SK-N-DZ (cell line): ENCODE measurements around the gene HCN3.
"Not testable (repeated sequence)": the region's sequence is repeated elsewhere in the genome, so short reads cannot be mapped to it uniquely, and the experiment has no call there.

ENCODE experiments used
- DNase-seq: peaks from one replicate; pipeline ENCODE4 v3.0.0-alpha.2; 2015; ENCODE audit warnings: low spot score

The HCN3 gene

DNA sequence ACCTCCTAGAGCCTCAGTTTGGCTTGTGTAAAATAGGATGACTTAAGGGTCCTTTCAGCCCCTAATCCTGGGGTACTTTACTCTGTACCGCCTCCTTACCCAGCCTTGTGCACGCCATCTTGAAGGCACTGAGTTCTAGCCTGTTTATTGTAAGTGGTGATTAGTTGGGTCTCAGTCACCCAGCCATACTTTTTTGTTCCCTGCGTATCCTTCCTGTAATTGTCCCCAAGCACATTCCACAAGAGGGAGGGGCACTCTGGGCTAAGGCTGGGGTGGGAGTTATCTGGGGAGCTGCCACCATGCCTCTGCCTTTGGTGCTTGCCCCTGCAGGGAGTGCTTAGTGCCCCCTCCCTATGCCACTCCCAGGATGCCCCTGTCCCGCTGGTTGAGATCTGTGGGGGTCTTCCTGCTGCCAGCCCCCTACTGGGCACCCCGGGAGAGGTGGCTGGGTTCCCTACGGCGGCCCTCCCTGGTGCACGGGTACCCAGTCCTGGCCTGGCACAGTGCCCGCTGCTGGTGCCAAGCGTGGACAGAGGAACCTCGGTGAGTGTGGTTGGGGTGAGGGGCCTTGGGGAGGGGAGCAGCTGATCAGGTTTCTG is 32.3 kb downstream of the HCN3 start:
- no peak for DNase-seq

DNA sequence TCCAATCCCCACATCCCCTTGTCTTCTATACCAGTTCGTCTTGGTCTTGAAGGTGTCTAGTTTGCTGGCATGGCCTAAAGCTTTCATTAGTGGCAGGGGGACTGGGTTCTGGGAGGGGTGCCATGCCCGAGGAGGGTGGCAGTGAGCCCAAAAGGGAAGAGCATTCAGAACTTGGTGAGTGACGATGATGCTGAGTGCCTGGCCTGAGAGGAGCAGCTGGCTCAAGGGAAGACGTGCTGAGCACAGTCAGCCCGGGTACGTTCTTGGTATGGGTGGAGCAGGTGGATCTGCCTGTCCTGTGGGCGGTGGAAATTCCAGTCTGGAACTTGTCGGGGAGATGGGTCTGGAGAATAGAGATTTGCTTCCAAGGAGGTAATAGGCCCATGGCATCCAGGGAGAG is 36.0 kb downstream of the HCN3 start:
- no peak for DNase-seq

DNA sequence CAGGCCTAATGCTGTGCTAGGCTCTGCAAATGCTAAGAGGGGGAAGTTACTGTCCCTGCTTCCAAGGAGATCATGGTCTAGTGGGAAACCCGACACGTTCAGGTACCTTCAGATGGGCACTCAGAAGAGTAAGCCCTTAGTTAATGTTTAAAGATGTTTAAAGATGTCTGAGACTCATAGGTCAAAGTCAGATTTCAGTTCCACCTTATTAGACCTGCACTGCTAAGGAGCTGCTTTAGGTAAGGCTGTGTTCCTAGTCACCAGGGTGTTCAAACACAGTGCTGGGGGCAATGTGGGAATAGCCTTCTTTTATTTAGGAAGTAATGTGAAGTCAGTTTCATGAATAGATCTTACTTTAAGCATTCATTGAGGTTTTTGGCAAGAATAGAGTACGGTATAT is 39.7 kb downstream of the HCN3 start:
- DNase-seq, result no peak

DNA sequence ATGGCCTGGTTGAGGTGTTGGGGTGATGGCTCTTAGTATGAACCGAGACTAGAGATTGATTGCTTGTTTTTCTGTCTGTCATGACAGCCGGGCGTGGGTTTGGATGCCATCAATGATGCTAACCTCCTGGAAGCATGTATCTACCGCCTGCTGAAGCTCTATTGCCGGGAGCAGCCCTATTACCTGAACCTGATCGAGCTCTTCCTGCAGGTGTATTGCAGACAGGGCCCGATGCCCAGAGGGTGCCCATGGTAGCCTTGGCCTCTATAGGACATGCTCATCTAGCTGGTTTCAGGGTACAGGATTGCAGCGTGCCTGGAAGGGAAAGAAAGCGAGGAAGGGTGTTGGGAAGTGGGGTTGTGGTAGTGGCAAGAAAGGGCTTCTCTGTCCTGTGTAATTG is 40.8 kb downstream of the HCN3 start:
- DNase-seq, result no peak

DNA sequence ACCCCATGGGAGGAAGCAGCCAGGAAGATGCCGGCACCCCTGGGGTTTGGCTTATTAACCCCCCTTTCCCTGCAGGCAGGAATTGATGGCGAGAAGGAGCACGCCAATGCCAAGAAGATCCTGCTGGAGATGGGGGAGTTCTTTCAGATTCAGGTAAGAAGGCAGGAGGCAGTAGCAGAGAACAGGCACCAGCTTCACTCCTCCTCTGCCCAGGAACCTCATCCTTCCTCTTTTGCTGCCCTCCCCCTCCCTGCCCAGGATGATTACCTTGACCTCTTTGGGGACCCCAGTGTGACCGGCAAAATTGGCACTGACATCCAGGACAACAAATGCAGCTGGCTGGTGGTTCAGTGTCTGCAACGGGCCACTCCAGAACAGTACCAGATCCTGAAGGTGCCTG is 42.3 kb downstream of the HCN3 start:
- DNase-seq, result no peak

DNA sequence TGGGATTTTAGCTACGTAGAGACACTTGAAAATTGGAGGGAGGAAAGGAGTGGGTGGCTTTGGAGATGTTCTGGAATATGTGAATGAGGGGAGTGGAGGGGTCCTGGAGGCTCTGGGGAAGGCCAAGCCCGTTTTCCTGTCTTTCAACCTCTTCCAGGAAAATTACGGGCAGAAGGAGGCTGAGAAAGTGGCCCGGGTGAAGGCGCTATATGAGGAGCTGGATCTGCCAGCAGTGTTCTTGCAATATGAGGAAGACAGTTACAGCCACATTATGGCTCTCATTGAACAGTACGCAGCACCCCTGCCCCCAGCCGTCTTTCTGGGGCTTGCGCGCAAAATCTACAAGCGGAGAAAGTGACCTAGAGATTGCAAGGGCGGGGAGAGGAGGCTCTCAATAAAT is 43.0 kb downstream of the HCN3 start:
- DNase-seq, result no peak

DNA sequence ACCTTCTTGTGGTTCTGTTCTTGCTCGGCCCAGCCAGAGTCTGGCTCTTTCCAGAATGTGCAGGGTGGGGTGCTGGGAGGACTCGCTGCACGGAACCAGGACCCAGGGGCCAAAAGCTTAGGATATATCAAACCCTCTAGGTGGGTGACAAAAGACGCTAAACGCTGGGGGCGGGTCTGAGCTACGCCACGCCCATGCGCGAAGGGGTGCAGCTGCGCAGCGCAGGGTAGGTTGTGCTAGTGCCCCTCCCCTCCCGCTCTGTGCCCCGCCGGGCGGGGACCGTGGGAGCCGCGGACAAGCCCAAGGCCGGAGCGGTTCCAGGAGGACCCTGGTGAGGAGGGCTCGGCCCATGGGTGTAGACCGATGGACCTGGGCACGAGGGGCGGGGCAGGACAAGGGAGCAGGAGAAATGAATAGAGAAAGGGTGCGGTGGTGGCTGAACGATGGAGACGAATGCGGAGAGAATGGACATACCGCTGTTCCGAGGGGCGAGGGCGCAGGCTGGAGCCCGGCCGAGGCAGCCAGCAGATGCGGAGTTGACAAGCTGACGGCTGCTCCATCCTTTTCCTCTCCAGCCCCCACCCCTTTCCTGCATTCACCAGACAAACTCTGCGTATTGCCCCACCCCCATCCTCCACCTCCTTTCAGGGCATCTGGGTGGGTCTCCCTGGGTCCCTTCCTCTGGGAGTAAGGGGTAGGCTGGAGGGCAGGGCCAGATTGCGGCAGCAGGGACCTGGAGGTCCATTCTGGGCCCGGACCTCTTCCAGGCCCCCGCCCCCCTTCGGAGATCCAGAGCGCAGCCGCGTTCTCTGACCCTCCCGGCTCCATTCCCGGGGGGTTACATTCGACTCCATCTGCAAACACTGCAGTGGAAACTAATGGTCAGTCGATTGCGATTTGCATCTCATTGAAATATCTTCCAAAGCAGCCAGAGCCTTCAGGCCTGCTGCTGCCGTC is 43.7 kb downstream of the HCN3 start, which contains the start of gene RUSC1:
Gene RUSC1, plus strand, starts transcription at position 234 of the 957 bp plus-strand sequence. CDS start 880 bp downstream, outside the sequence.
- peak; percentile 70 for DNase-seq

DNA sequence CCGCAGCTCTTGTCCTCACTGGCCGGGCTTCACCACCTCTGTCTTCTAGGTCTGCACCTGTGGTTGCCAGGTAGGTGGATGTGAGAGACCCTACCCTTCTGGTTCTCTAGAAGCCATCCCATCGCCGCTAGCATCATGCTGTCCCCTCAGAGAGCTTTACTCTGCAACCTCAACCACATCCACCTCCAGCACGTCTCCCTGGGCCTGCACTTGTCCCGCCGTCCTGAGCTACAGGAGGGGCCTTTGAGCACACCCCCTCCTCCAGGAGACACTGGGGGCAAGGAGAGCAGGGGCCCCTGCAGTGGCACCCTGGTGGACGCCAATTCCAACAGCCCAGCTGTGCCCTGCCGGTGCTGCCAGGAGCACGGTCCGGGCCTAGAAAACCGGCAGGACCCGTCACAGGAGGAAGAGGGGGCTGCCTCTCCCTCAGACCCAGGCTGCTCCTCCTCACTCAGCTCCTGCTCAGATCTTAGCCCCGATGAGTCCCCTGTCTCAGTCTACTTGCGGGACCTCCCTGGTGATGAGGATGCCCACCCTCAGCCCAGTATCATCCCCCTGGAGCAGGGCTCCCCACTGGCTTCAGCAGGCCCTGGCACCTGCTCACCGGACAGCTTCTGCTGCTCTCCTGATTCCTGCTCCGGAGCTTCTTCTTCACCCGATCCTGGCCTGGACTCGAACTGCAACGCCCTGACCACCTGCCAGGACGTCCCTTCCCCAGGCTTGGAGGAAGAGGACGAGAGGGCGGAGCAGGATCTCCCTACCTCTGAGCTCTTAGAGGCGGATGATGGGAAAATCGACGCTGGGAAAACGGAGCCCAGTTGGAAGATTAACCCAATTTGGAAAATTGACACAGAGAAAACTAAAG is 44.6 kb downstream of the HCN3 start:
- DNase-seq, result peak; percentile 61

DNA sequence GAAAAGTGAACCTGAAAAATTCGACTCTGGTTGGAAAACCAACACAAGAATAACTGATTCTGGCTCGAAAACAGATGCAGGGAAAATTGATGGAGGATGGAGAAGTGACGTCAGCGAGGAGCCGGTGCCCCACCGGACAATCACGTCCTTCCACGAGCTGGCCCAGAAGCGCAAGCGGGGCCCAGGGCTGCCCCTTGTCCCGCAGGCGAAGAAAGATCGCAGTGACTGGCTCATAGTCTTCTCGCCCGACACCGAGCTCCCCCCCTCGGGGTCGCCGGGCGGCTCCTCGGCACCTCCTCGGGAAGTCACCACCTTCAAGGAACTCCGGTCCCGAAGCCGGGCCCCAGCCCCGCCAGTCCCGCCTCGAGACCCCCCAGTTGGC is 45.3 kb downstream of the HCN3 start:
- DNase-seq, result peak; percentile 69

DNA sequence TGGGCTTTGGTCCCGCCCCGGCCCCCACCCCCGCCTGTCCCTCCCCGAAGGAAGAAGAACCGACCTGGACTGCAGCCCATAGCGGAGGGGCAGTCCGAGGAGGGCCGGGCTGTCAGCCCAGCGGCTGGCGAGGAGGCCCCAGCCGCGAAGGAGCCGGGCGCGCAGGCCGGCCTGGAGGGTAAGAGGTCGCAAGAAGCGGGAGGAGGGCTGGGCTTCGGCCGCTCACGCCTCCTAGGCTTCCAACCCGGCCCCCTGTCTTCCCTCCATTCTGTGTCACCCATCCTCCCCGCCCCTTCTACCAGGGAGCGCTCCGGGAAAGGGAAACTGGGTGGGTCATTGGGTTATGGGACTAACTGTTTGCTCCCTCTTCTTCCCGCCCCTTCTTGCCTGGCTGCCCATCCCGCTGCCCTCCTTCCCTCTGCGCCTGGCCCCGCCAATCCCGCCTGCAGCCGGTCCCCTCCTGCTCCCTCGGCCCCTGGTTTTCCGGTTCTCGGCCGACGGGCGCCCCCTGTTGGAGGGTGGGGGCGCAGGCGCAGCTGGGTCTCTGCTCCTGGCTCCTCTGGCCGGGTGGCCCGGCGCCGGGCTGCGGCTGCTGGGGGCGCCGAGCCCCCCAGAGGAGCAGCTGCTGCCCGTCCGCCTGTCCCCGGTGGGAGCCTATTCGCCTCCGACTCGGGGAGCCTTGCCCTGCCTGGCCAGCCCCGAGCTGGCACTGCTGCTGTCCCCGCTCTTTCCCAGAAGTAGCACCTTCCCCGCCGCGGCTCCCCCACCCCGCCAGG is 45.9 kb downstream of the HCN3 start:
- DNase-seq, result peak; percentile 98

DNA sequence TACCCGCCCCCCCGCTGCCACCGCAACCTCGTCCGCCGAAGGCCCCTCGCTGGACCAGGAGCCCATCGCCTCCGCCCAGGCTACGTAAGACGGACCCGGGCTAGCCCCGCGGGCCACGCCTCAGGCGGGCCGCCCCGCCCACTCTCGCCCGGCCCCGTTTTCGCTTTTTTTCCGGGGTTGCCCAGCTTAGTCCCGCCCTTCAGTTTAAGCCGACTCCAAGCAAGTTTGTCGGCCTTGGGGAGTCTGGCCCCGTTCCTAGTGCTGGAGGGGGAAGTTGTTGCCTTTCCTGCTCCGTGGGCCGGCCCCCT is 46.4 kb downstream of the HCN3 start:
- peak; percentile 85 for DNase-seq

DNA sequence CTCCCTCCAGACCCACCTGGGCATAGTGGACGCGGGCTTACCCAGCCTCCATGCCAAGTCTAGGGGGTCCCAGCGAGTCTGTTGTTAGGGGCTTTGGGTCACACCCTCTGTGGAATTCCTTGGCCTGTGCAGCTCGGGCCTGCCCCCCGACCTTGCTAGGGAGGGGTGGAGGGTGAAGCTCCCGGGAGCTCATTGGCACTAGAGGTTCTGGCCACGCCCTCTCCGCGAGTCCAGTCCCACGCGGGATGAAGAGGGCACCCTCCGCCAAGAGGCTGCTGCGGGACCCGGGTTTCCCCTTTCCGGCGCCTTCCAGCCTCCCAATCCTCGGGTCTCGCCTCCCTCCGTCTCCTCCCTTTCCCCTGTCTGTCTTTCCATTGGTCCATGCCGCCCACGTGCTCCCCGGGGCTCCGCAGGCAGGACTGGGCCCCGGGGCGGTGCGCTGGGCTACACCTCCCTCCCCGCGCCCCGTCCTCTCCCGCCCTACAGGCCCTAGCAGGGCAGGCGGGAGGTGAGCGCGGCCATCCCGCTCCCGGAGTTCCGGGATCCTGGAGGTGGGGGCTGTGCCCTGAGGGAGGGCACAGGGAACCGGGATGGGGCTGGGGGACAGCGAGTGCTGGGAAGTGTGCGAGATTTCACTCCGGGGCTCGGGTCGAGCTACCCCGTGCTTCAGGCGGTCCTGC is 46.9 kb downstream of the HCN3 start:
- peak; percentile 98 for DNase-seq

DNA sequence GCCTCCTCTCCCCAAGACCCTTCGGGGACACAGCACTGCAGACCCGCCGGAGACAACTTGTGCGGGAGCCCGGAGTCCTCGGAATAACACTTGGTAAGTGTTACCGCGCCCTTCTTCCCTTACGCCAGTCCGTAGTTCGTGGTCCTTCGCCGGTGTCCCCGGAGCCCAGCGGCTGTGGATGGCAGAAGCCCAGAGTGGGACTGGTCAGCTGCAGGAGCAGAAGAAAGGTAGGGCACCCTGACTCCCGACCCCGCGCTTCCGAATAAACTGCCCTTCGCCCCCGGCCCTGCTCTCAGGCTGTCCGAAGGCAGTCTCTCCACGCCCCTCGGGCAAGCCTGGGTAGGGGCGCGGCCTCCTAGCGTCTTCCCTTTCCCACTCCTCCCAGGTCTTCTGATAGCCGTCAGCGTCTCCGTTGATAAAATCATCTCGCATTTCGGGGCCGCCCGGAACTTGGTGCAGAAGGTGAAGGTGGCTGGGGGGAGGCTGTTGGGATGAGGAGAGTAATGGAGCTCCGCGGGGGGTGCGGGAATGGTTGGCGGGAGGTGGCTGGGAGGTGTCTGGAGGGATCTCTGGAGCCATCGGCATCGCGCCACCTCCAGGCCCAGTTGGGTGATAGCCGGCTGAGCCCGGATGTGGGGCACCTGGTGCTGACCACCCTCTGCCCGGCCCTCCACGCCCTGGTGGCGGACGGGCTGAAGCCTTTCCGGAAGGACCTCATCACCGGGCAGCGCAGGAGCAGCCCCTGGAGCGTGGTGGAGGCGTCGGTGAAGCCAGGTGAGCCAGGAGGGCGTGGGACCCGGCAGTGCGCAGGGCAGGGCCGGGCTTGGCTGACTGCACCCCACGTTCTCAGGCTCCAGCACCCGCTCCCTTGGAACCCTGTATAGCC is 47.7 kb downstream of the HCN3 start:
- peak; percentile 68 for DNase-seq

DNA sequence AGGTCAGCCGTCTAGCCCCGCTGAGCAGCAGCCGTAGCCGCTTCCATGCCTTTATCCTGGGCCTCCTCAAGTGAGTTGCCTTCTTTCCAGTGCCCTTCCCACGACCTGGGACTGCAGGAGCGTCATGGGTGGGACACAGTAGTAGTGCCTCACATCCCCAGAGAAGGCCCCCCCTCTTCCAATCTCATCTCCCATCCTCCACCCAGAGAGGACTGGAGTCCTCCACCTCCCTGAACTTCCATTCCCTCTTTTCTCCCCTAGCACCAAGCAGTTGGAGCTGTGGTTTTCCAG is 48.3 kb downstream of the HCN3 start:
- no peak for DNase-seq

DNA sequence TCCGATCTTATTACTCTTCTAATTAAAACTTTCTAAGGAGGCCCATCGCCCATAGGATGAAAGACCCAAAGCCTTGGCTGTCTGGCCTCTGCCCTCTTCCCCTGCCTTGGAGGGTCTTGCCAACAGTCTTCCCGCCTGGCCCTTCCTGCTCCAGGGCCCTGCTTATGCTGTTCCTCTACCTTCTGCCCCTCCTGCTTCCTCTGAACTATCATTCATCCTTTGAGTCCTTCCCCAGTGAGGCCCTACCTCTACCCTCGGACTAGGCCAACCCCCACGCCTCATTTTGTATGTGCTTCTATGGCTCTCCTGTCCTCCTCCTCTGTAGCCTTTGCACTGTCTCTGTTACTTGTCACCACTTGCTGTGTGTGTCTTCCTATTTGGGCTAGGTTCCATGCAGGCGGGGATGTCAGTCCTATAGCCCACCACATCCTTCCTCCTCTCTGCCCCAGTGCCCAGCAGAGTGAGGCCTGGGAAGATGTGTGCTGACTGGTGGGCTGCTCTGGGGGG is 48.8 kb downstream of the HCN3 start:
- DNase-seq, result no peak

DNA sequence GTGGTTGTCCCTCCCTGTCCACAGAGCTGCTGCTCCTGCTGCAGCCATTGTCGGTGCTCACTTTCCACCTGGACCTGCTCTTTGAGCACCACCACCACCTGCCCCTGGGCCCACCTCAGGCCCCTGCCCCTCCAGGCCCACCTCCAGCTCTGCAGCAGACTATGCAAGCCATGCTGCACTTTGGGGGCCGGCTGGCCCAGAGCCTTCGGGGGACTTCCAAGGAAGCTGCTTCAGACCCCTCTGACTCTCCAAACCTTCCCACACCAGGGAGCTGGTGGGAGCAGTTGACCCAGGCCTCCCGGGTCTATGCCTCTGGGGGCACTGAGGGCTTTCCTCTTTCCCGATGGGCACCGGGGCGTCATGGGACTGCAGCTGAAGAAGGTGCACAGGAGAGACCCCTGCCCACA is 49.4 kb downstream of the HCN3 start:
- DNase-seq, result no peak

DNA sequence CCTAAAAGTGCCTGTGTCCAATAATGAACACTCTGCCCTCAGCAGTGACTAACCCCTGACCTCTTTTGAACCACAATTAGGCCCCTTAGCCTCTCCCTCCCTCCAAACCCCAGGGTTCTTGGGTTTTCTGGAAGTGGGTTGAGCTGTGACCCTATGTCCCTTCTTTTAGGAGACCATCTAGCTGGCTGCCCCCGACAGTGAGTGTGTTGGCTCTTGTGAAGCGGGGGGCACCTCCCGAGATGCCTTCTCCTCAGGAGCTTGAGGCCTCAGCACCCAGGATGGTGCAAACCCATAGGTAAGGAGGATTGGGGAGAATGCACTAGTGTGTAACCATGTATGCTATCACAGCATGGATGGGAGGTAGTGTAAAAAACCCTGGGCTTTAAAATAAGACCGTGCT is 50.7 kb downstream of the HCN3 start:
- no peak for DNase-seq

DNA sequence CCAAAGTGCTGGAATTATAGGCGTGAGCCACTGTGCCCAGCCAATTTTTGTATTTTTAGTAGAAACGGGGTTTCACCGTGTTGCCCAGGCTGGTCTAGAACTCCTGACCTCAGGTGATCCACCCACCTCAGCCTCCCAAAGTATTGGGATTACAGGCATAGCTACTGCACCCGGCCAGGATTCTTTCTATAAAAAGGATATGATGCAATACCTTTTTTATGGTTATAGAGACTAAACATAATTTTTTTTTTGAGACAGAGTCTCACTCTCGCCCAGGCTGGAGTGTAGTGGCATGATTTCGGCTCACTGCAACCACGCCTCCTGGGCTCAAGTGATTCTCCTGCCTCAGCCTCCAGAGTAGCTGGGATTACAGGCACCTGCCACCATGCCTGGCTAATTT is 51.6 kb downstream of the HCN3 start:
- DNase-seq, result not testable (repeated sequence)

DNA sequence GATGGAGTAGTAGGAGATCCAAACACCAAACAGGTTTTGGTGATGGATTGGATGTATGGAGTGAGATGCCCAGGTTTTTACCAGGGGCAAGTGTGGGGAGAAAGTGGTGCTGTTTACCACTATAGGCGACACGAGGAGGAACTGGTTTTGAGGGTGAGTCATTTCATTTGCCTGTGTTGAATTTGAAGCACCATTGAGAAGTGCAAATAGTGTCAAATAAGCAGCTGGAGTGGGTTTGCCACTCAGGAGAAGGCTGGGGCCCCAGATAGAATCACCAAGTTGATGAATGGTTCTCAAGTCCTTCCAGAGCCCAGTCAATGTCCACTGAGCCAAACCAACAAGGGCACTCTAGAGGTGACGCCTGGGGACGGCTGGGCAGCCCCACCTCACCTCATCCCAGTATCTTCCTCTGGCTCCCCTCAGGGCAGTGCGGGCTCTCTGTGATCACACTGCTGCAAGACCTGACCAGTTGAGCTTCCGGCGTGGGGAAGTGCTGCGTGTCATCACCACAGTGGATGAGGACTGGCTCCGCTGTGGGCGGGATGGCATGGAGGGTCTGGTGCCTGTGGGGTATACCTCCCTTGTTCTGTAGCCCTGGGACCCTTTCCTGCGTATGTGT is 52.8 kb downstream of the HCN3 start:
- no peak for DNase-seq
